ENCODE data around the gene RCOR2. TPM values are rescaled to one million over a fixed set of nuclear protein-coding genes. Genes with fewer than 3 reads are reported as not detected.

The RCOR2 gene
- total RNA-seq, 1 donor from 2014 or later: 70.6 TPM

DNA sequence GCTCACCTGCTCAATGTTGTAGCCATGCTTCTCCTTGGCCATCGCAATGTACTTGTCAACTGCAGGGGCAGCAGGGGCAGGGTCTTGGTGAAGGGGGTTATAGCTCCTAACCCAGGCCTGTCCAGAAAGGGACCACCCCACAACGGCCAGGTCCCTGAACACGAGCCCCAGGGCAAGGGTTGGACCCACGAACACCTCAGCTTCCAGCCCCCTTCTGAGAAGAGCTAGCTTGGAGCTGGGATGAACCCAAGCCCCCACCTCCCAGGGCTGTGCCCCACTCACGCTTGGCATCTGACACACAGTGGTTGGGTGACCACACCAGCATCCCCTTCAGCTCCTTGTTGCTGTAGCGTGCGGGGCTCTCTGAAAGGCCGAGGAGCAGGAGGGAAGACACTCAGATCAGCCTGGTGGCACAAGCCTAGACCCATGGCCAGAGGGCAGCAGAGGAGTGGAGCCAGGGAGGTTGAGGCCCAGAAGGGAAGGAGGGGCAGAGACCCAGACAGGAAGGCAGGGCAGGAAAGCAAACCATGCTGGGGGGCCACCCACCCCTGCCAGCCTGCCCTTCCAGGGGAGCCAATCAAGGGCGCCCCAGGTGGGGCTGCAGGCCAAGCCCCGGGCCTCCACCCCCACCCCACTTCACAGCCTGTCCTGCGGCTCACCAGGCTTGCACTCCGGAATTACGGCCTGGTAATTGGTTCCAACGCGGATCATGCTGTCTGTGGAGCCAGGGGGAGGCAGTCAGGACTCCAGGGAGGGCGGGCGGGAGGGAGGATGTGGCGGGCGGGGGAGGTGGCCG, 1.9 kb downstream of the RCOR2 start:
- Mint-ChIP-seq H3K36me3 (peaks cover 10% of the 10 kb centered on the region), H3K4me3 (peak overlapping the region; percentile 85), H3K27me3 (ENCODE audit: insufficient read depth, low read depth) (peaks cover 7% of the 10 kb centered on the region), H3K4me1 (peaks cover 39% of the 10 kb centered on the region), H3K9me3 (no peaks in the 10 kb centered on the region), H3K27ac (no peak overlapping the region)
- no peaks in the 10 kb centered on the region for H3K36me3 ChIP-seq
- no peaks in the 10 kb centered on the region for H3K27me3 ChIP-seq
- H3K27ac ChIP-seq: peak overlapping the region; percentile 60
- H3K9me3 ChIP-seq (ENCODE audit: low read depth): no peaks in the 10 kb centered on the region
- H3K4me3 ChIP-seq: peak overlapping the region; percentile 95
- H3K79me2 ChIP-seq (ENCODE audit: low read depth): peaks cover 47% of the 10 kb centered on the region
- peak overlapping the region; percentile 70 for H3K9ac ChIP-seq
- peaks cover 83% of the 10 kb centered on the region for H3F3A ChIP-seq (ENCODE audit: low read depth)
- peaks cover 66% of the 10 kb centered on the region for H4K20me1 ChIP-seq (ENCODE audit: low read depth)
- no peak overlapping the region for H2AFZ ChIP-seq (replicated peaks)
- peak overlapping the region; percentile 95 for H3K4me2 ChIP-seq
- TF ChIP-seq, protein P1, sequence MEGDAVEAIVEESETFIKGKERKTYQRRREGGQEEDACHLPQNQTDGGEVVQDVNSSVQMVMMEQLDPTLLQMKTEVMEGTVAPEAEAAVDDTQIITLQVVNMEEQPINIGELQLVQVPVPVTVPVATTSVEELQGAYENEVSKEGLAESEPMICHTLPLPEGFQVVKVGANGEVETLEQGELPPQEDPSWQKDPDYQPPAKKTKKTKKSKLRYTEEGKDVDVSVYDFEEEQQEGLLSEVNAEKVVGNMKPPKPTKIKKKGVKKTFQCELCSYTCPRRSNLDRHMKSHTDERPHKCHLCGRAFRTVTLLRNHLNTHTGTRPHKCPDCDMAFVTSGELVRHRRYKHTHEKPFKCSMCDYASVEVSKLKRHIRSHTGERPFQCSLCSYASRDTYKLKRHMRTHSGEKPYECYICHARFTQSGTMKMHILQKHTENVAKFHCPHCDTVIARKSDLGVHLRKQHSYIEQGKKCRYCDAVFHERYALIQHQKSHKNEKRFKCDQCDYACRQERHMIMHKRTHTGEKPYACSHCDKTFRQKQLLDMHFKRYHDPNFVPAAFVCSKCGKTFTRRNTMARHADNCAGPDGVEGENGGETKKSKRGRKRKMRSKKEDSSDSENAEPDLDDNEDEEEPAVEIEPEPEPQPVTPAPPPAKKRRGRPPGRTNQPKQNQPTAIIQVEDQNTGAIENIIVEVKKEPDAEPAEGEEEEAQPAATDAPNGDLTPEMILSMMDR (IDR thresholded peaks at IDR 0.05): no peak
- TF ChIP-seq EZH2phosphoT487 (IDR thresholded peaks at IDR 0.05) (no peak), EZH2 (IDR thresholded peaks at IDR 0.05) (no peak)
- H3K4me1 ChIP-seq: peaks cover 53% of the 10 kb centered on the region
- peak; percentile 28 for DNase-seq (ENCODE audit: low spot score)

DNA sequence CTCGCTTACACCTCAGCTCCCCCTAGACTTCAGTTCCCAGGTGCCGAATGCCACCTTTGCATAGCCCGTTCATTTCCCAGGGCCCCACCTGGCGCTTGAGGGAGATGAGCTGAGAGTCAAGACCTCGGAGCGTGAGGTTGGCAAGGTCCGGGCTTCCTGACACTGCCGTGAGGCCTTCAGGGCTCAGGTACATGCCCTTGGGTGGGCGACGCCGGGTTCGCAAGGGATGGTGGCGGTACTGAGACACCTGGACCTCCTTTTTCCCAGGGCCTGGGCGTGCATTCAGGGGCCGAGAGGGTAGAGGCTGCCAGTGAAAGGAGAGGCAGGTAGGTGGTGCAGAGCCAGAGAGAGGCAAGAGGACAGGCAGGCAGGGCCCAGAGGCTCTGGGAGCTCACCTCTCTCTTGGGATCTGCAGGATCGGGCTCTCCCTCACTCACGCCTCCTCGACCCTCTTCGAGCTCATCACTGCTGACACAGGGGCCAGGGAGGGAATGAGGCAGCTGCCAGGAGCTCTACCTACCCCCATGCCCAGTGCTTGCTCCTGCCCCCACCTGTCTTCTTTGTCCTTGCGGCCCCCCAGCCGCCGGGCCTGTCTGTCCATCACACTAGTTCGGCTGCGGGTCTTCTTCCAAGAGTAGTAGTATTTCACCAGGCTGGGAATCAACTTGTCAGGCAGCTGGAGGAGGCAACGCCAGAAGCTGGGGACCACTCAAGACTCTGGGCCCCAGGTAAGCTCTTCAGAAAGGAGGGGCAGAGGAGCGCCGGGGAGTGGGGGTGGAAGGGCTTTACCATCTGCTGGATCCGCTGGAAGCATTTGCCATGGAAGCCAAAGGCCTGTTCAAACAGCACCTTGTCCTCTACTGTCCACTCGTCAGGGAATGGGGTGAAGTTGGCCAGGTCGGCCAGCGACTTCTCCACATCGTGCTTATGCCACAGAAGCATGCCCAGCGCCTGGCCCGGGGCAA, 2.8 kb downstream of the RCOR2 start:
- no peak for DNase-seq (ENCODE audit: low spot score)
- peak overlapping the region; percentile 80 for H3K4me3 Mint-ChIP-seq
- Histone ChIP-seq H4K20me1 (ENCODE audit: low read depth) (peaks cover 76% of the 10 kb centered on the region), H3K79me2 (ENCODE audit: low read depth) (peaks cover 47% of the 10 kb centered on the region), H3K27me3 (no peaks in the 10 kb centered on the region), H3K27ac (peak overlapping the region; percentile 60), H2AFZ (replicated peaks) (no peak overlapping the region), H3K9me3 (ENCODE audit: low read depth) (no peaks in the 10 kb centered on the region), H3K36me3 (no peaks in the 10 kb centered on the region), H3K9ac (no peak overlapping the region), H3K4me1 (peaks cover 56% of the 10 kb centered on the region), H3K4me2 (peak overlapping the region; percentile 95), H3K4me3 (peak overlapping the region; percentile 95), H3F3A (ENCODE audit: low read depth) (peaks cover 83% of the 10 kb centered on the region)
- H3K27me3 Mint-ChIP-seq (ENCODE audit: insufficient read depth, low read depth): peaks cover 7% of the 10 kb centered on the region
- H3K27ac Mint-ChIP-seq: peak overlapping the region; percentile 57
- TF ChIP-seq, protein P1 (IDR thresholded peaks at IDR 0.05): no peak
- no peaks in the 10 kb centered on the region for H3K9me3 Mint-ChIP-seq
- peaks cover 41% of the 10 kb centered on the region for H3K4me1 Mint-ChIP-seq
- H3K36me3 Mint-ChIP-seq: peaks cover 10% of the 10 kb centered on the region

DNA sequence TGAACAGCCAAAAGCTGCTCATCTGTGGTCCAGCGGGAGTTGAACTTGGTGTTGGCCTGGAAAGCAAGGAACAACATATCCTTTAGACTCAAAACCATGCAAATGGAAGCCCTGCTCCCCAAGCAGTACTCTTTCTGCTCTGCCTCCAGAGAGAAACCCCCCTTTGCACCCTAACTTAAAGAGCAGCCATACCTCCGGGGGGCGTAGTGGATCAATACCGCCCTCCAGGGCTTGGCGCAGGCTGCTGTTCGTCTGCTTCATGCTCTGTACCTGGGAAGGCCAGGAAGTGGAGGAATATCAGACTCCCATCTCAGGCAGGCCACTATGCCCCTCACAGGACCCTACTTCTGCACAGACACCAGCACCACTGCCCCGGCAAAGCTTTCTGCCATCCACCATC, 4.3 kb downstream of the RCOR2 start:
- Histone ChIP-seq H3K4me3 (no peak overlapping the region), H3K4me1 (peaks cover 60% of the 10 kb centered on the region), H3K79me2 (ENCODE audit: low read depth) (peaks cover 47% of the 10 kb centered on the region), H4K20me1 (ENCODE audit: low read depth) (peaks cover 88% of the 10 kb centered on the region), H3K4me2 (peak overlapping the region; percentile 22), H3F3A (ENCODE audit: low read depth) (peaks cover 83% of the 10 kb centered on the region), H3K27me3 (no peaks in the 10 kb centered on the region), H2AFZ (replicated peaks) (no peak overlapping the region), H3K36me3 (no peaks in the 10 kb centered on the region), H3K9me3 (ENCODE audit: low read depth) (no peaks in the 10 kb centered on the region), H3K9ac (no peak overlapping the region), H3K27ac (peak overlapping the region; percentile 80)
- H3K9me3 Mint-ChIP-seq: no peaks in the 10 kb centered on the region
- TF ChIP-seq, protein P1 (IDR thresholded peaks at IDR 0.05): peak; percentile 8
- TF ChIP-seq EZH2 (IDR thresholded peaks at IDR 0.05): no peak
- H3K4me3 Mint-ChIP-seq: peak overlapping the region; percentile 30
- peaks cover 45% of the 10 kb centered on the region for H3K4me1 Mint-ChIP-seq
- peaks cover 6% of the 10 kb centered on the region for H3K27me3 Mint-ChIP-seq (ENCODE audit: insufficient read depth, low read depth)
- H3K27ac Mint-ChIP-seq: no peak overlapping the region
- H3K36me3 Mint-ChIP-seq: peaks cover 10% of the 10 kb centered on the region
- no peak for DNase-seq (ENCODE audit: low spot score)

All from neural progenitor cell (in vitro differentiated cells).